GM13977 (cell line): ENCODE measurements around the gene CWC15.
A peak's percentile ranks its signal among the peaks of the same experiment; 100 is the strongest.
"Not testable (repeated sequence)": the region's sequence is repeated elsewhere in the genome, so short reads cannot be mapped to it uniquely, and the experiment has no call there.

Experiments used
- DNase-seq: peaks from one replicate; pipeline ENCODE4 v3.0.0; 2012; ENCODE audit warnings: low spot score
- CTCF ChIP-seq: IDR thresholded peaks from 2 replicates; pipeline ENCODE4 v1.5.1; 2012; ENCODE audit warnings: mild to moderate bottlenecking, control low read depth; ENCODE audit not compliant: insufficient read depth; ENCODE audit errors: extremely low read depth, missing control alignments
- in situ Hi-C: fragments of 300-500 bp; cut with MboI; formaldehyde crosslinking; loops from one replicate; pipeline ENCODE4 v1.12.0; 2022; ENCODE audit warnings: low sequenced_read_pairs, low pct_unique_long_range_greater_than_20kb, mixed read lengths, inconsistent platforms; ENCODE audit not compliant: unreplicated experiment

Gene CWC15

GRCh38 chr11:94973099-94973968, at the start of gene CWC15, which contains the start of gene KDM4D:
TSS of gene CWC15 (minus strand) at chr11:94973556. CDS start at chr11:94972185, 1,371 bp downstream.
TSS of gene KDM4D (plus strand) at chr11:94973709. CDS start at chr11:94997373, 23,664 bp downstream.
- peak; percentile 92 for DNase-seq
- no peak for TF ChIP-seq CTCF
- in situ Hi-C loops: no loop called here

- in situ Hi-C loops, DNase-seq: not testable (repeated sequence)
Observed at GRCh38 chr11:95021468-95021867, 48.1 kb upstream of the CWC15 start.

- in situ Hi-C loops: no loop called here
- no peak for TF ChIP-seq CTCF
- DNase-seq: no peak
Observed at GRCh38 chr11:95016139-95016538, 42.8 kb upstream of the CWC15 start.

GRCh38 chr11:95014184-95014821, 40.9 kb upstream of the CWC15 start:
- no peak for TF ChIP-seq CTCF
- DNase-seq: no peak
- in situ Hi-C loops: no loop called here

- no peak for TF ChIP-seq CTCF
- in situ Hi-C loops: no loop called here
- no peak for DNase-seq
Observed at GRCh38 chr11:95011376-95011775, 38.0 kb upstream of the CWC15 start.

- no peak for TF ChIP-seq CTCF
- DNase-seq: no peak
- in situ Hi-C loops: no loop called here
Observed at GRCh38 chr11:95005642-95006041, 32.3 kb upstream of the CWC15 start.

- TF ChIP-seq CTCF: no peak
- in situ Hi-C loops: no loop called here
- DNase-seq: no peak
Observed at GRCh38 chr11:95003716-95004115, 30.4 kb upstream of the CWC15 start.
